Right renal pelvis (tissue), 4 donors: ENCODE data around the gene QSOX1. TPM values are rescaled to one million over a fixed set of nuclear protein-coding genes. Genes with fewer than 3 reads are reported as not detected.
A peak's percentile ranks its signal among the peaks of the same experiment; 100 is the strongest.

Experiments used
- DNase-seq, 4 donors: peaks; one replicate each; pipeline ENCODE4 v3.0.0-alpha.2; 2013; ENCODE audit warnings: low read depth in 4 of 4, low spot score in 3 of 4, missing footprints in 1 of 4
- polyA plus RNA-seq, 4 donors: library from polyadenylated mRNA; unstranded; fragments of 120-200 nt; gene quantifications; one replicate each; pipeline ENCODE4 v1.2.1, GENCODE V29; 2013; ENCODE audit not compliant: insufficient read length in 4 of 4

QSOX1 gene
- polyA plus RNA-seq, 4 donors: 59.0 to 75.9 (median 63.5) TPM

GRCh38 chr1:180144659-180145357 is 9.9 kb upstream of the QSOX1 start:
- DNase-seq: no peak

GRCh38 chr1:180145446-180145845 is 9.2 kb upstream of the QSOX1 start:
- DNase-seq: no peak

- no peak for DNase-seq
These were observed 3.7 kb upstream of the QSOX1 start for GRCh38 chr1:180150982-180151381.

GRCh38 chr1:180151508-180151907 is 3.2 kb upstream of the QSOX1 start:
- no peak for DNase-seq

GRCh38 chr1:180152588-180152987 is 2.1 kb upstream of the QSOX1 start:
- no peak for DNase-seq

GRCh38 chr1:180153032-180153431 is 1.6 kb upstream of the QSOX1 start:
- DNase-seq: no peak

GRCh38 chr1:180154003-180154324 is 705 bp upstream of the QSOX1 start:
- DNase-seq: no peak

- DNase-seq: peak in 1 of 4 donors; percentile 21
These were observed 563 bp downstream of the QSOX1 start for GRCh38 chr1:180155182-180155682.

- DNase-seq: no peak
These were observed 1.5 kb downstream of the QSOX1 start for GRCh38 chr1:180156201-180156600.

- DNase-seq: no peak
These were observed 2.0 kb downstream of the QSOX1 start for GRCh38 chr1:180156631-180157091.

GRCh38 chr1:180157108-180157507 is 2.4 kb downstream of the QSOX1 start:
- no peak for DNase-seq

- no peak for DNase-seq
These were observed 2.9 kb downstream of the QSOX1 start for GRCh38 chr1:180157576-180158057.

GRCh38 chr1:180158149-180159147 is 3.8 kb downstream of the QSOX1 start:
- DNase-seq: no peak

- DNase-seq: no peak
These were observed 5.7 kb downstream of the QSOX1 start for GRCh38 chr1:180160357-180160756.

GRCh38 chr1:180163041-180163440 is 8.4 kb downstream of the QSOX1 start:
- no peak for DNase-seq

GRCh38 chr1:180165096-180165495 is 10.4 kb downstream of the QSOX1 start:
- DNase-seq: no peak

GRCh38 chr1:180165509-180166435 is 11.1 kb downstream of the QSOX1 start:
- DNase-seq: no peak

GRCh38 chr1:180166436-180166800 is 11.7 kb downstream of the QSOX1 start:
- no peak for DNase-seq

GRCh38 chr1:180167021-180167701 is 12.5 kb downstream of the QSOX1 start:
- DNase-seq: no peak
